Fibroblast of skin of right biceps (primary cell): Measurements from ENCODE around the gene MCF2.

Source experiments
- DNase-seq: peaks from one replicate; pipeline ENCODE4 v3.0.0-alpha.2; 2013

The MCF2 gene

DNA sequence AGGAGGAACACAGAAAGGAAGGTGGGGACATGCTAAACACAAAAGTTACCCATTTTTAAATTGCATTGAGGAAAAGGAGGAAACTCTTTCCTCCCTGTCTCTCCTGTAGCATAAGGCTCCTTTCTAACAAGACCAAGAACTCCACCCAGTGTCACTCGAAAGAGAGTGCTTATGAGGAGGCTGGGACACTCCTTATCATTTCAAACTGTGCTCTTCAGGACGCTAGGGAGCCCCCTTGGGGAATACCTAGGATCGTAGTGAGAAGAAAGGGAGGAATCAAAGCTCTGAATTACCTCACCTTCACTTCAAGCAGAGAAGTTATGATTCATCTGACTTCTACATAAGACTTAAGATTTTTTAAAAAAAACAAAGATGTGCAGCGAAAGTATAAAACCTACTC, 111.9 kb downstream of the MCF2 start:
- no peak for DNase-seq

DNA sequence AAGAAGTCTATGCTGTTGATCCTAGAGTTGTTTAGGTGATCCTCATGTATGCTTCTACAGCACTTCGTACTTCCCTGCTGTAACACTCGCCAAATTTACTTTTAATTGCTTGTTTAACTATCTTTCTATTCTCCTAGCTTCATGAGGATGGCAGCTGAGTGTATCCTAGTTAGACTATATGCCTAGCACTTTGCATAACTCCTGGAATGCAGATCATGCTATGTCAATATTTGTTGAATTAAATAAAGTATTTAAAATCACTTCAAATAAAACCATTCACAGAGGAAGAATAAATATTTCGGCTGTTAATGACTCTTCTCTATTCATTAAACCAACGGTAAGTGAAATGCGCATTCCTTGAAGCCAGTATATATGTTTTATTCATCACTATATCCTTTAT, 122.4 kb downstream of the MCF2 start:
- no peak for DNase-seq

DNA sequence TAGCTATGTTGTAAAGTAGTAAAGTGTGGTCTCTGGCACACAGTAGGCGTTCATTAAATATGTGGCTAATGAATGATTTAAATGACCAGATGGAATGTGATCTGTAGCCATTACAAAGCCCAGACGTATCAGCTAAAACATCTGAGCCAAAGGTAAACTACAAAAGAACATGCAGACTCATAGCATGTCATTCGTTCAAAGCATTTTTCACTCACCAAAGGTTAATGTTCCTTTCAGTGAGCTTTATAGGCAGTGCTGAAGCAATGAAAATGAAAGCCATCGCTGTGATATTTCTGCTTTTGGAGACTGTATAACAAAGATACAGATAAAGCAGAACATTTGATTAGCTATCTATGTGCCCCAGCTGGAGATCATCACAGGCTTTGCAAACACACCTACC, 126.9 kb downstream of the MCF2 start:
- DNase-seq, result no peak

DNA sequence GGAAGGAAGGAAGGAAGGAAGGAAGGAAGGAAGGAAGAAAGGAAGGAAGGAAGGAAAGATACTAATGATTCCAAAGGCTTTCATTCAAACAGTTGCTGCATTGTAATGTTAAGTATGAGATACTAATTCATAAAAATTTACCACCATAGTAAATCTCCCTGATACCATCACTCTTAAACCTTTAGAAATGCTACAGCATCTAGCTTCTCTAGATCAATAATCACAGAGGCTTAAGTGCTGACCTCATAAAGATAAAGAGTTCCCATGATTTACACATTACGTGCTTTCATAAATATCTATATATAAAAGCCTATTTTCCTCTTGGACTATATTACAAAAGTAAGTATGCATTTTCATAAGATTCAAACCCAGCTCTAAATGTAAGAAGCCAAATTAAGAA, 141.0 kb downstream of the MCF2 start:
- no peak for DNase-seq

DNA sequence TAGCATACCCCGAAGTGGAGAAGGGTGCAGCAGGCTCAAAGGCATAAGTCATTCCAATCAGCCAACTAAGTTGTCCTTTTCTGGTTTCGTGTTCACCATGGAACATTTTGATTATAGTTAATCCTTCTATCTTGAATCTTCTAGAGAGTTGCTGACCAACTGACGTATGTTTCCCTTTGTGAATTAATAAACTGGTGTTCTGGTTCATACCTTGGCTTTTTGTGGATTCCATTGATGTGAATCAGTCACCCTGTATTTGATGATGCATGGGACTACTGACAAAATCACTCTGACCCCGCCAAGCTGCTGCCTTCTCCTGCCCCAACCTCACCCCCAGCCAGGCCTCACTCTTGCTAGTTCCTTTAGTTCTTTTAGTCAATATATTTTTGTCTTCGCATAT, 144.7 kb downstream of the MCF2 start:
- no peak for DNase-seq

DNA sequence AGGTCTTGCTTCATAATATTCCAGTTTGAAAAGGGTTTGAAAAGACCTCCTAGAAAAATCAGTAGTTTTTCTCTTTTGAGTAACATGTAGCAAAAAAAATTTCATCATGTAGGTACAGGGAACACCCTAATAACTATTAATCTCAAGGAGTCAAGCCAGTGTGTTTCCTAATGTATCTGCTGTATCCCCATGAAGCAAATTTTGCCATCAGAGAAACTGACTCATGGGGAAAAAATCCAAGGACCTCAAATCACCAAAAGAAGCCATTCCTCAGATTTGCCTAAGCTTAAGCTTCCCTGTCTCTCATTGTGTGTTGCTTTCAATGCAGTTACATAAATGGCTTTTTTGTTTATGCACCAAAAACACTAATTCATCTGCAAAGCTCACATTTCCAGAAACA, 147.7 kb downstream of the MCF2 start:
- DNase-seq, result peak; percentile 15

DNA sequence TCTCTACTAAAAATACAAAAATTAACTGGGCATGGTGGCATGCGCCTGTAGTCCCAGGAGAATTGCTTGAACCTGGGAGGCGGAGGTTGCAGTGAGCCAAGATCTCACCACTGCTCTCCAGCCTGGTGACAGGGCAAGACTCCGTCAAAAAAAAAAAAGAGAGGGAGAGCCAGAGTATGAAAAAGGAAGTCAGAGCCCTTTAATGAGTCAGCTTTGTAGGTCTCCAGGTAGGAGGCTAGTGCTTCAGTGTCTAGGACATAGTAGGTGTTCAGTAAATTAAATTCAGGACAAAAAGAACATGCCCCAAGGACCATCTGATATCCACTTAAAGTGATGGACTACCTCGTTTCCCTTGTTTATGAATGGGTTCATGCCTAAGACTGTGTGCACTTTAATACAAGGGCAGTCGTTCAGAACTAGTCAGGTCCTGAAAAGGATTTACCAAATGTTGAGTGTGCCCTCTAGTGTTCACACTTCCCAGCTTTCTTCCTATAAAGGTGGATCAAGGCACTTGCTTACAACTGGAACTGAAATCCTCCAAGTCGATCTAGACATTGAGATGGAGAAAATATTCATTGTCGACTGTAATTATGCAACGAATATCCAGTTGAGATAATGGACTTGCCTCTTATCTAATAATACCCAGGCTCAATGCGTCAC, 148.5 kb downstream of the MCF2 start:
- DNase-seq, result peak; percentile 31

DNA sequence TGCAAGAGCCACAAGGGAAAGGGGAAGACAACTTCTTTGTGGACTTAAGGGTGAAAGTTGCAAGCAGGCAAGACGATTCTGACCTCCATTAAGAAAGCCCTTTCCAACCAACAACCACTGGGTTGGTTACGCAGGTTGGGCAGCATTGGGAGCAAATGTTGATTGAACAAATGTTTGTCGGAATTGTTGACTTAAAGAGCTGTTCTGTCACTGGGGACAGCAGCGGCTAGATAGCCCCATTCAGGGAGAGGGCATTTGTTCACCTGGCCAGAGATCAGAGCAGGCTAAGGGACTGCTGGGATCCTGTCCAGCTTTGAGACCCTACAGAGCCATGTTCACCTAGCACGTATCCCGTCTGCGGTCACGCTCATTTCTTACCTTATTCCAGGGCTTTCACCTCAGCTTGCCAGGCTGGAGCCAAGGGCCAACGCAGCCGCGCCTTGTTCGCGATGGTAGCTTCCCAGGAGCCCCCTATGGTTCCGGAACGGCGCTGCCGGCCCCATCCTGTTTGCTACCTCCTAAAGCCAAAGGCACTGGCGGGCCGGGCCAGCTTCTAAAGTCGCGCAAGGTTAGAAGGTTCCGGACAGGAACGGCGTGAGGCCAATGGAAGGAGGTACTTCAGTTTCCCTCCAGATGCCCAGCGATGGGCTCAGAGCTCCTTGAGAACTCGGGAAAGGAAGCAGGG, 152.8 kb downstream of the MCF2 start:
- DNase-seq, result no peak

DNA sequence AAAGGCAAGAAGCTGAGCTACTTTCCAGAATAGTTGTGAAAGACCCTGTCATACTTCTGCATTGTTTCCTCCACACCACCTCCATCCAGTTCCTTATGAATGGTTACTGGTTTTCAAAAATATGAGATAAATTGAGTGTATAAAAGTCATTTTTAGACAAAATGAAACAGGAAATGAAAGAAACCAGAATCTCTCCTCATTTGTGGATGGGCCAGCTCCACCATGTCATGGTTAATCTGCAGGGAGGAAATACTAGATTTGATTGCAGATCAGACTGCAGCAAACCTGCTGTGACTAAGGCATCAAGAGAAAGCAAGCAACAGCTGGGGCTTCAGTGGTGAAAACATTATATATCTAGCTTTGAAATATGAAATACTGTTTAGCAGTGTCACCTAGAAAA, 153.6 kb downstream of the MCF2 start:
- DNase-seq, result no peak

DNA sequence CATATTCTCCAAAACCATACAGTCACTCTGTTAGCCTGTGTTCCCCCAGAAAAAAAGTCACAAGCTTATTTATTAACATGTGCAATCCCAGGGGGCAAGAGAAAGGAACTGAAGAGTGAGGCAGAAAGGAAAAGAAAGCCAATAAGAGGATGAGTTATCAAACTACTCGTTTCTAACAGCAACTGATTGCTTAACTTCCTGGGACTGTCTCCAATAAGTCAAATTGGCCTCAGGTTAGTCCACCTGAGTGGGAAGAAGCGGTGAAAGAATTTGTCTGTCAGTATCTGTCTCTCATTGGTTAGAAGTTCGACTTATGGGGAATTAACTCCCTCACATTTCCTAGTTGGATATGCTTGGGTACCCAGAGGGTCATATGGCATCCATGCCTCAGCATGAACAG, 163.4 kb downstream of the MCF2 start:
- no peak for DNase-seq

DNA sequence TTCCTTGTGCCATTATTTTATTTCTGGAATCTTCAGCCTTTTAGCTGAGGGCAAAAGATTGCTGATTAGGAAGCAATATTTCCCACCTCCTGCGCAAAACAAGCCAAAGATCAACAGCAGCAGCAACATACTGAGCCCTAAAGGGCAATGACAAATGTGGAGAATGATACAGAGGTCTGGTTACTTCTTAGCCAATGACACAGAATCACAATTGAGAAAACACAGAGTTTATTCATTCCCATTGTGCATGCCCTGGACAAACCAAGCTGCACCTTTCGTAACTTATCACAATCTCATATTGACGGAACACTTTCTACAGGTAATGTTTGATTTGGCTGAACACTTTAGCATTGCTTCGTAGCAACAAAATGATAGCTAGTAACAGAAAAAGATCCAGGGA, 164.0 kb downstream of the MCF2 start:
- DNase-seq, result no peak

DNA sequence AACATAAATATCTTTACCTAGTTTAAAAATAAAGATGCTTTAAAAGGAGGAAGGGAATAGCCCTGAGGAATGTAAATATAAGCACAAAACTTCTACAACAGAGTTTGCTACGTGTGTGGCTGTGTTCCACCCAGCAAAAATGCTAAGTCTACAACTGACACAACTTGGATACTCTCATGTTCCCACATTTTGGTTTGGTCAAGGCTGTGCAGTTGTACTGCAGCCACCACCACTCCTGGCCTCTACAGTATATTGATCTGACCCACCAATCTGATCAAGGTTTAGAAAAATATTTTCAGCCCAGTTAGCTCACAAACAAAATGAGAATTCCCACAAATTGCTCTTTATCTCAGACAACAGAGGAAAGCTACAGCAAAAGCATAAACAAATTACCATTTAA, 165.3 kb downstream of the MCF2 start:
- no peak for DNase-seq

DNA sequence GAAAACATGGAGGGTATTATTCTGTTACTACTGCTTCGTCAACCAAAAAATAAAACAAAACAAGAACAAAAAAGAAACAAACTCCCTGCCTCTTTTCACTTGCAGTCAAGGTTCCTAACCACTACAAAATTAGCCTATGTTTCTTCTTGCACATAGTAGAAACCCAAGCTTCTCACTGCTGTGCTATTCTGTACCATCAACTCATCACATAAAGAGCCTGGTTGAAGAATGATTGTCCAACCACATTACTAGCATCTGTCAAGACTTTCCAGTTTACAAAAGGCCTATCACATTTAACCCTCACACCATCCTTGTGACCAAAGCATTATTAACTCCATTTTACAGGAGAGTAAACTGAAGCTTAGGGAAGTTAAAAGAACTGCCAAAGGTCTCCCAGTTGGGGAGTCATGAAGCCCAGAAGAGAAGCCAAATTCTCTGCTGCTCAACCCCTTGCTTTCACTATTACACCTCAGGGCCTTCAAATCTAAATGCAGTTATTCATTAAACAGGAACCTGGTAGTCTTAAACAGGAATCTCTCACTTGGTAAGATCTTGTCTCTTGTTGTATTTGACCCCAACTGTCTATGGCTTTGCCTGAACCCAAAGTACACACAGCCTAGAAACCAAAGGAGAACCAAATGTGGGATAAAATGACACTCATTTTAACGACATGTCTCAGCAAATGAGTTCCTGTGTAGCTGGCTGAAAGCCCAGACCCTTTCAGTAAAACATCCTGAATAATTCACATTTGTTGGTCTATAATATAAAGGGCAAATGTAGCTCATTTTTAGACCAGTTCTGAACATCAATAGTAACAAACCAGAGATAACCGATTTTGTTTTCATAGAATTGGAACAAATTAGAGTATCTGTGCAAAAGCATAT, 168.8 kb downstream of the MCF2 start:
- DNase-seq, result no peak

DNA sequence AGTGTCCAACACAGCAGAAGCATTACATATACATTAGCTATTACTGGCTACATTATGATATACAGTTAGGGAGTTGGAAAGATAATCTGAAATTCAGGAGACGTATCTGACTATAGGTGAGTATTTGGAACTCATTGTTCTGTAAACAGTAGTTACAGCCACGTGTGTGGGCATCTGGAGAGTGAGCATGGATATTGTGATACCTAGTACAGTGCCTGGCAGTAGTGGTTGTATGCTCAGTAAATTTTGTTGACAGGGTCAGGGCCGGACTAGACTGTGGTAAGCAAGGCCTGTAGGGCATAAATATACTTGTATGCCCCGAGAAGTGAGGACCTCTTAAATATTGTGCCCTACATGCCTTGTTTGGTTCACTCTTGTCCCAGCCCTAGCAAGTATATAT, 174.5 kb downstream of the MCF2 start:
- no peak for DNase-seq

DNA sequence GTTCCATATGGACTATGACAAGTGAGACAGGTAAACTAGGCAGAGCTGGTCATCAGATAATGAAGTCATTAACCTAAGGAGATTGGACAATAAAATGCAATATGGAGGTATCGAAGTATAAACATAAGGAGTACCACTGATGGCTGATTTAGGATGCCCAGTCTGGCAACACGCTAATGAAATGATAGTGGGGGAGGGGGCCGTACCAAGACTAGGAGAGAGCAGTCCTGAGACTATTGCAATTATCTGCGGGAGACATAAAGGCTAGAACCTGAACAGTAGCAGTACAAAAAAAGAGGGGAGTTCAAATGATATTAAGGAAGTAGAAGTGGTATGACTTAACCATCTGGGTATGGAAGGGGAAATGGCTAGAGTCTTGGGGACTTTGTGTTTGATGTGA, 175.1 kb downstream of the MCF2 start:
- no peak for DNase-seq
